Activated T-helper 1 cell treated with anti-CD3 and anti-CD28 coated beads, Interleukin-2, amount 50 U/mL, for 16 hours (primary cell): ENCODE measurements around the gene ACADVL.

ENCODE experiments used
- DNase-seq, 2 donors: peaks; one replicate each; pipeline ENCODE4 v3.0.0-alpha.2; 2020; ENCODE audit warnings: low read depth in 1 of 2, low spot score in 1 of 2

ACADVL gene

GRCh38 chr17:7250695-7251627, 31.2 kb downstream of the ACADVL start:
- DNase-seq = no peak

DNA sequence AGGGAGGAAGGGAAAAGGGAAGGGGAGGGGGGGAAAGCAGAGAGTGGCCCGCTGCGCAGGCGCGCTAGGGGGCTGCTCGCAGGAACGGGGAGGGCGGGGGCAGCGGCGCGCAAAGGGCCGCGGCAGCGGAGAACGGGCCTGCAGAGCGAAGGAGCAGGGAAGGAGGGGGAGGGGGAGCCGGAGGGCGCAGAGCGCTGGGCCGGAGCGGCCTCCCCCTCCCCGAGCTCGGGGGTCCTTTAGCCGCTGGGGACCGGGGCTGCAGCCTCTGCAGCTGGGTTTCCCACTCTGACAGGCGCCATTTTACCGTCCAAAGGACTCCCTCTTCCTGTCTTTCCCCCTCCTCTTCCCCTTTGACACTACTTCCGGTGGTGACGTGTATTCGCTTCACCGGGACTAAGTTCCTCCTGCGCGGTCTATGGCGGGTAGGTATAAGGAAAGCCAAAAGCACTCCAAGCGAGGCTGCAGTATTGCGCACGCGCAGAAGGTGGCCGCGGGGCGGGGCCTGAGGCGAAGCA, 32.0 kb downstream of the ACADVL start, which contains the start of gene CTDNEP1:
TSS of gene CTDNEP1 (minus strand) at position 74 of the 515 bp plus-strand sequence. CDS start 438 bp downstream, outside the sequence.
- peak; percentile 96 to 99 for DNase-seq

GRCh38 chr17:7252176-7253043, 32.7 kb downstream of the ACADVL start, which contains the start of gene ELP5:
Gene ELP5 (plus strand): TSS chr17:7252215. CDS start chr17:7252551, 336 bp downstream.
- DNase-seq = peak; percentile 70 to 75

DNA sequence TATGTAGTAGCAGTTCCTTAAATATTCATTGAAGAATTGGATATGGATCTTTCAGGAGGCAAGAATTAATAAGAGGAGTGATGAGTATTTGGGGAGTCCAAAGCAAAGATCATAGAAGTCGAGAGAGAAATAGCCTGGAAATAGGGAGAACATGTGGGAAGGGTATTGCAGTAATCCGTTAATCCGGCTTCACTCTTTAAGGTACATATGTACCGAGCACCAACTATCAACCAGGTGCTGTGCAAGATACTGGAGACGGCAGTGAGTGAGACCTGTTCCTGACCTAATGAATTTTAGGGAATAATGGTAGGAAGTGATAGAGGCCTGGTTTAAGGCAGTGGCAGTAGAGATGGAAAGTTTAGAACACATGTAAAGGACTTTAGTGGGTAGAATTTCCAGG, 33.3 kb downstream of the ACADVL start:
- no peak for DNase-seq

- DNase-seq = no peak
Measured at GRCh38 chr17:7254511-7254910, 34.8 kb downstream of the ACADVL start.

GRCh38 chr17:7256766-7257456, 37.2 kb downstream of the ACADVL start:
- DNase-seq = no peak

GRCh38 chr17:7258731-7259554, 39.2 kb downstream of the ACADVL start:
- DNase-seq = no peak

DNA sequence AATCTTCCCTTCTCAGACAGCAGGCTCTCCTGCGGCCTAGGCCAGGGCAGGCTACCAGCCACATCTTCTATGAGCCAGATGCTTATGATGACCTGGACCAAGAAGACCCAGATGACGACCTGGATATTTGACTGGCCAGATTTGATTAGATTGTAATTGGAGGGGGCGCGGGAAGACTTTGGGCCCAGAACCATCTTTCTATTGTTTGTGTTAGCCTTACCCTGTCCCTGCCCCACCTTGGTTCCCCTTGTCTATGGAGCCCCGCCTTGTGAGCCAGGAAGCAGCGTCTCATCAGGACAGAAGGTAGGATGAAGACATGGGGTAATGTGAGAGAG, 39.8 kb downstream of the ACADVL start:
- no peak for DNase-seq

- no peak for DNase-seq
Measured at GRCh38 chr17:7260151-7260550, 40.4 kb downstream of the ACADVL start.

GRCh38 chr17:7260651-7261378, 41.1 kb downstream of the ACADVL start:
- no peak for DNase-seq

DNA sequence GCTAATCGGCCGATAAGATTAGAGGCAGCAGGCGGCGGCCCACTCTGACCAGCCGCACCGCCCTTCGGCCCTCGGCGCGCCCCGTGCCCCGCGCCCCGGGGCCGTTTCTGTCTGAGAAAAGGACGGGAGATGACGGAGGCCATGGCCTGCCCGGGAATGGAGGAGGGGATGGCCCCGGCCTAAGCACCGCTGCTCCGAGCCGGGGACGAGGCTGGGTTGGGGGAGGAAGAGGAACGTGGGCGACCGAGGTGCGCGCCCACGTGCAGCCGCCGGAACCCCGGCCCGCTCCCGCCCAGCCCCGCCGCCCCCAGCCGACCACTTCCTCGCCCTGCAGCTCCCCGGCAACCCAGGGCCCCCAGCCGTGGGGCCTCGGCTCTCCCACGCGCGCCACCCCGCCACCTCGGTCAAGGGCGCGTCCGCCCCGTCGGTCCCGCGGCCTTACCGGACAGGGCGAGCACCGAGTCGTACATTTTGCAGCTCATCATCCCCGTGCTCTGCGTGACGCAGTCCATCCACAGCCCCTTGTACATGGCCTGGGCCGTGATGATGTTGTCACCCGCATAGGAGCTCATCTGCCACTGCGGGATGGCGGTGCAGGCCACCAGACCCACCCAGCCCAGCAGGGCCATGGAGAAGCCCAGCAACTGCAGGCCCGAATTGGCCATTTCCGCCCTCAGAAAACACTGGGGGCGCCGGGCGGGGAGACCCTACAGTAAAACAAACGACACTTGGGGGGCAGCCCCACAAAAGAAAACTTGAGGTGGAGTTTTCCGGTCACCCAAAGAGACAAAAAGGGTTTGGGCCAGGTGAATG, 41.8 kb downstream of the ACADVL start:
- no peak for DNase-seq

GRCh38 chr17:7262192-7262934, 42.6 kb downstream of the ACADVL start, which contains the start of gene CLDN7:
Gene CLDN7 (minus strand): TSS chr17:7262478. CDS start chr17:7262043, 435 bp downstream.
- no peak for DNase-seq

DNA sequence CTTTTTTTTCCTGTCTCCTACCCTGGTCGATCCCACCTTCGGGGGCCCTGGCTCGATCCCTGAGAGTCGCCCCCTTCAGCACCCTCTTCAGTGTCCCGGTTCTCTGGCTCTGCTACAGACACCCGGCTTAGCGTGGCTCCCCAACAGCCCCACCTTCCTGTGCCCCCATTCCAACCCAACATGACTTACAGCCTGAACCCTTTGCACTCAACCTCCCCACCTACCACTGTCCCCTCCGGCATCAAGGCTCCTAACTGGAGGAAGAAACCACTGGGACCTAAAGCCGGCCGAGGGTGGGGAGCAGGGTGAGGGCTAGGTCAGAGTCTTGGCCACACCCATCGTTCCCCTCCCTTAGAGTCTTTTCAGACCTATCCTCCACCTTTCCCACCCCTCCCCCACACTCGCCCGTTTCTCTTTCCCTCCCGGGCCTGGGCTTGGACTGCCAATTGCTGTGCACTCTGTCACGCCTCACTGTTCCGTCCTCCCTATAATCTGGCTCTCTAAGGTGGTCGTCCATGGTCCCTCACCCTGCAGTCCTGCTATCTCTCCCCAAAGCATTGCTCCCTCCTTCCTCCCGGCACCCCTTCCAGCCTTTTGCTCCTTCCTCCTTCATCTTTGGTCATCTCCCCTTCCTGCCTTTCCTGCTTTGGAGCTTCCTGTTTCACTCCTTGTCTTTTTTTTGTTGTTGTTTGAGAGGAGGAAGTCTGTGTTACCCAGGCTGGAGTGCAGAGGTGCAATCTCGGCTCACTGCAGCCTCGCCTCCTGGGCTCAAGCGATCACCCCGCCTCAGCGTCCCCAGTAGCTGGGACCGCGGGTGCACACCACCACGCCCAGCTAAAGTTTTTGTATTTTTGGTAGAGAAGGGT, 43.4 kb downstream of the ACADVL start:
- DNase-seq = no peak

GRCh38 chr17:7263801-7264078, 44.0 kb downstream of the ACADVL start:
- no peak for DNase-seq

- no peak for DNase-seq
Measured at GRCh38 chr17:7266784-7267183, 47.0 kb downstream of the ACADVL start.
